ENCODE results near the gene DRD1.
"Not testable (repeated sequence)": the region's sequence is repeated elsewhere in the genome, so short reads cannot be mapped to it uniquely, and the experiment has no call there.

The DRD1 gene

DNA sequence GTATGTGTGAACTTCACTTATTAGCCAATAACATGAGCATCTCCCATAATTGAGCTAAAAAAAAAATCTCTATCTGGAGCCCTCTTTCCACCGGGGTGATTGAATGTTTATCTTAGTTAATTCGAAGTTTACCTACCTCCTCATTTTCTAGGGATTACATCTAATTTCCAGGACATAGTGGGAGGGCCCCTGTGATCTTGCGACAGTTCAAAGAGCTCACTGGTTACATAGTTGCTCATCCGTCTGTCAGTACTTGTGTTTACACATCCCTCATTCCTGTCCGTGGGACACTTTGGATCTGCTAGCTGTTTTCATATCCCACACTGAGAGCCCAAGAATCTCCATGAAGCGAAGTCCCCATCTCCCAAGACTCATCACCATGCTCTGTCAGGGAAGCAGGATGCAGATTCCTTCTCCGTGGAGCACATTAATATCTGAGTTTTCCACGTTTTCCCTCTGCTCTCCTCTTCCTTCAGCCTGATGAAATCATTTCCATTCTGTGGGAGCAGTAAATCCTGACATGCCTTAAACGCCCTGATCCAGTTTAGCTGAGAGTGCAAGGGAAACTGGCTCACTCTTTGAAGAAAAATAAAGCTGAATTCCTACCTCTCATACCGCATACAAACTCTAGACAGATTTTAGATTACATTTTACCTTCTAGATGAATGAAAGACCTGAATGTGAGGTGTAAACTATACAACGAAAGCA lies 24.2 kb upstream of the DRD1 start:
- no peak for DNase-seq

DNA sequence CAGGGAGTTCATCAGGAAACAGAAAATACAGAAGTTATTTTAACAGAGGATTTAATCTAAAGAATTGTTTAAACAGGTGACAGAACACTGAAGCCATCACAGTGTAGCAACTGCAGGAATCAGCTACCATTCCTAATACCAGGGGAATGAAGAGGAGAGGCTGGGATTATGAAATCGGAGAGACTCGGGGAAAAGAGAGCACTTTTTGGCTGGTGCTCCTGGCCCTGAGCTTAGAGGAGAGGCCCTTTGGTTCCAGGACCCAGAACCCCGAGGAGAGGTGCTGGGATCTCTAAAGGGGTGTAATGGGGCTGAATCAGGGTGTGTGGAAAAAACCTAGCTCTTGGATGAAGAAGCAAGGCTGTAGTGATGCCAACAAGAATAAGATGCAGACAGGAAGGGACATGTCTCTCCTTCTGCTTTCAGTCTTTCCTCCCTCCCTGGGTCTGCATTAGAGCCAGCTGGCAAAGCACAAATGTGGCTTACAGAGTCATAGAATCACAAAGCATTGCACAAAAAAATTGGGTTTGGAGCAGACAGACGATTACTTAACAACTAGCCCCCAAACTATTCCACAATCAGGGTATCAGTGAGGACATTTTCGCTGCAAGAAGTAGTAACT lies 22.8 kb upstream of the DRD1 start:
- DNase-seq, result no peak

GRCh38 chr5:175465282-175465681 lies 21.3 kb upstream of the DRD1 start:
- no peak for DNase-seq

GRCh38 chr5:175464942-175465233 lies 20.9 kb upstream of the DRD1 start:
- DNase-seq, result no peak

DNA sequence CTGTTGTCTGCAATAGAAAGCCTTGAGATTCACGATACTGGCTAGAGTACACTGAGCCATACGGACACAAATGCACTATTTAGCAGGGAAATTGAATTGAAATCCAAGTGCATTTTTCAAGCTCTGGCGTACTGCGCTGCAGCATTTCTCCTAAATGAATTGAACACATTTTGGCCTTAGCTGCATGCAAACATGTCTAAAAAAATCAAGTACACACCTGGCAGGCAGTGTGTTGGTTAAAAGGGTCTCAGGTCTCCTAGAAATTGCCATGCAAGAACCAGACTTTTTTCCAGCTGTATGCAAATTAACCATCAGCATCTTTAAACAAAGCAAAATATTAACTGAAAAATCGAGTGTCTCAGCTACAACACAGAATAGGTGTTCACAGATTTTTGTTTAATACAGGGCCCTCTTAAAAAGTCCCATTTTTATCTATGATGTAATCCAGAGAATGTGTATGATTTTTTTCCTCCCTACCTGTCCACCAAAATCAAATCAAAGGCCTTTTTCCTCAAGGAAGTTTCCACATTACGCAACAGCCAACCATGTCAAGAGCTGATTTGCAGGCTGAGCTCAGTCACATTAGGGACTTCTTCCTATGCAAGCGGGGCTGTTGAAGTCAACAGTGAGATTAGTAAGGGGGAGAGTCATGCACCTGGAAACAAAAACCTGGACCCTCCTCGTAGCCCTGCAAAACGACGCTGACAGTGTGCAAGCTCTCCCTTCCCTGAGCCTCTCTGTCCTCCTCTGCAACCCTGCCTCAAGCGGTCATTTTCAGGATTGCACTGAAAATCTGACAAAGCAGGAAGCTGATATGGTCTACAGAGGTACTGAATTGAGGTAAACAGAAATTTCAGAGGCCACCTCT lies 20.3 kb upstream of the DRD1 start:
- DNase-seq, result no peak

- DNase-seq, result no peak
These were observed 19.7 kb upstream of the DRD1 start for GRCh38 chr5:175463641-175464040.

DNA sequence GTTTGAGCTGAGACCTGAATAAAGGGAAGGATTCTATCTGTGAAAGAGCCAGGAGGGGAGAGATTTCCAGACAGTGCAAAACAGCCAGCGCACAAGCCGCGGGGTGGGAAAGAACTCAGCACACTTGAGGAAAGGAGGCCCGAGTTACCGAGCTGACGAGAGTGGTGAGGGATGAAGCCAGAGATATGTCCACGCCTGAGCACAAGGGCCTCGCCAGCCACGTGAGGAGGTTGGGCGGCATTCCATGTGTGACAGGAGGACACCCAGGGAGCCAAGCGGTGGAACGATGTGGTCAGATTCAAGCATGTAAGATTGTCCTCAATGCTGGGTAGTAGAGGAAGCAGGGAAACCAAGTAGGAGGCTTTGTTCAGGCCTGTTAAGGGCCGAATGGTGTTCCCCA lies 17.4 kb upstream of the DRD1 start:
- DNase-seq, result no peak

DNA sequence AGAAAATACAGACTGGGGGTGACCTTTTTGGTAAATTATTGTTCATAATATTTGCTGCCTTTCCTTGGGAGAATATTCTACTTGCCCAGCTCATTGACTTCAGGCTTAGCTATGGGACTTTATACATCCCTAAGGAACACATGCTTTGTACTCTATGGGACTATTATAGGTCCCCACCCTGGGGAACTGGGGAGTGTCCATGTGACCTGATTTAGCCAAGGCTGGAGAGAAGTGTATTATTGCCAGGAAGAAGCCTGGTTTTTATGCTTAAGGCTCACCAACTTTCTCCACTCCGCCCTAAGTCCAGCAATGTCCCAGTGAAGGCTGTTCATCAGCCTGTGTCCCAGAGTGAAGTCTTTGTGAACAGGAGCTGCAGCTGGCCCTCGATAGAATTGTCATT lies 16.6 kb upstream of the DRD1 start:
- no peak for DNase-seq

DNA sequence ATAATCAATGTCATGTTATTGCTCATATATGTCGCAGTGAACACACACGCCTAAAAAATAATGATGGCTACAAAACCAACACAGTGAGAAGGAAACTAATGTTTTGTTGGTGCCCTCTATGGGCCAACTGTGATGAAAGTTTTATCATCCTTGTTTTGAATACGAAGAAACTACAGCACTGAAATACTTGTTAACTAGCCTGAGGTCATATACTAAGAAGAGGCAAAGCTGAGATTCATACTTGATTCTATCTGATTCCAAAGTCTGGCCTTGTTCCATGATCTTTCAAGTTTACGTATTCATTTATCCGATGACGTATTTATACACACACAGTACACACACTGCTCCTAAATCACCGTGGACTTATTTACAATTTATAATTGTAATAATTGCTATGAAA lies 16.1 kb upstream of the DRD1 start:
- DNase-seq, result no peak

DNA sequence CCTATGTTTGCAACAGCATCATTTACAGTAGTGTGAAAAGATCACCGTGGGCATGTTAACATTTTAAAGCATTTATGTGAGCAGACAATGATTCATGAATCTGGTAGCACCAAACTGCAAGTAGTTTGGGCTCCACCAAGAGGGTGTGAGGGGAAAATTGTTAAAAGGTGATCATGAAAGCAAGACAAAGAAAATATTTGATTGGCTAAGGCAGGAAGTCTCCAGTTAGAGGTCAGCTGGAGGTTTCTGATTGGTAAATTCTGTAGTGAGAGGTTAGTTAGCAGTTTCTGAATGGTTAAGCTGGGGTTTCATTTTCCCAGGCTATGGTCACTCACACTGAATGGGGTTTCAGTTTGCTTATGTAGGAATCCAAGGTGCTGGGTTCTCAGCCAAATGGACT lies 13.5 kb upstream of the DRD1 start:
- no peak for DNase-seq

DNA sequence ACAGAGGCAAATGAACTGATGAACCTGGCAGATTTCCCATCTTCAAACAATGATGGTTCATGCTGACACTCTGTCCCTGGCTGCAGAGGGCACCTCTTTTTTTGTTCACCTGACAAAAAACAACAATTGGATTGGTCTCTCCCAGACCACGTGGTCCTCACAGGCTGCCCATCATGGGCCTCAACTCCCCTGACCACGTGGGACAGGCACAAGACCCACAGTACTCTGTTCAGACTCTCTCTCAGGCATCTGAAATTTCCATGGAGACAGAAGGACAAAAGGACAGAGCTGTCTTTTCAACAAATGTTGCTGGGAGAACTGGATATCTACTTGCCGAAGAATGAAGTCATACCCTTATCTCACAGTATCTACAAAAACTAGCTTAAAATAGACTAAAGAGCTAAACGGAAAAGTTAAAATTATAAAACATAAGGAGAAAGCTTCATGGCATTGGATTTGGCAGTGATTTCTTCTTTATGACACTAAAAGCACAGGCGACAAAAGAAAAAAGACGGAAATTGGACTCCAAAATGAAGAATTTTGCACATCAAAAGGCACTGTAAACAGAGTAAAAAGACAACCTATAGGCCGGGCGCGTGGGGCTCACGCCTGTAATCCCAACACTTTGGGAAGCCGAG lies 12.2 kb upstream of the DRD1 start:
- no peak for DNase-seq

- DNase-seq, result not testable (repeated sequence)
These were observed 10.4 kb upstream of the DRD1 start for GRCh38 chr5:175454338-175454737.

DNA sequence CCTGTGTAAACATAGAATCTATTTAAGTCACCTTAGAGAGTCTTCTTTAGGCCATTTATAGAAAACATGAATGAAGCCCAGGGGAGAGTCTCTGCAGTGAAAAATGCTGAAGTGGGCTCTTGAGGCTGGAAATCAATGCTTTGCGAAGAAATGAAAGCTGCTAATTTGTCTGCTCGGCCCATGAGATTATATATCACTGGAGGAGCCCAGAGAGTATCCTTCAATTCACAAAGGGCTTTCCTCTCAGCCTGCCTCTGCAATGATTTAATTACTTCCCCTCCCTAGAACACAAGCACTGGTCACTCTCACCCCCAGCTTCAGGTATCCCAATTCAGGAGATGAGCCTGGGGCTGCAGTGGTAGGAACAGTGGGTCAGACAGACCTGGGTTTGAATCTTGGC lies 8.2 kb upstream of the DRD1 start:
- DNase-seq, result no peak

DNA sequence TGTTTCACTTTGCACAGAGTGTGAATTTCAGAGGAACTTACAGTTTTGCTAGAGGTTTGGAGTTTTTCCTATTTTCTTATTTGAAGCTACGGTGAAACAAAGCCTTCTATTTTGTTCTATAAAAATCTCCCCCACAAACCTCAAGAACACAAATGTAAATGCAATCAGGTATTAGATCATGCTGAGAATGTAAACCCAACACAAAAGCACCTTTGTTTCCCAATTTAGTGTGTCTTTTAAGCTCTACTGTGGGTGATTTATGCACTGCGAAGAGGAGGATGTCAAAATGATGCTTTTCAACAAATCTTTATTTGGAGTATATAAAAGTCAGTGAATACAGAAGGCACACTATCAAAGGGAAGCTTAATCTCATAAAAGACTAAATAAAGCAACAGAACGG lies 4.3 kb upstream of the DRD1 start:
- no peak for DNase-seq

GRCh38 chr5:175447571-175447970 lies 3.6 kb upstream of the DRD1 start:
- no peak for DNase-seq

- not testable (repeated sequence) for DNase-seq
These were observed 2.4 kb upstream of the DRD1 start for GRCh38 chr5:175446378-175446777.

DNA sequence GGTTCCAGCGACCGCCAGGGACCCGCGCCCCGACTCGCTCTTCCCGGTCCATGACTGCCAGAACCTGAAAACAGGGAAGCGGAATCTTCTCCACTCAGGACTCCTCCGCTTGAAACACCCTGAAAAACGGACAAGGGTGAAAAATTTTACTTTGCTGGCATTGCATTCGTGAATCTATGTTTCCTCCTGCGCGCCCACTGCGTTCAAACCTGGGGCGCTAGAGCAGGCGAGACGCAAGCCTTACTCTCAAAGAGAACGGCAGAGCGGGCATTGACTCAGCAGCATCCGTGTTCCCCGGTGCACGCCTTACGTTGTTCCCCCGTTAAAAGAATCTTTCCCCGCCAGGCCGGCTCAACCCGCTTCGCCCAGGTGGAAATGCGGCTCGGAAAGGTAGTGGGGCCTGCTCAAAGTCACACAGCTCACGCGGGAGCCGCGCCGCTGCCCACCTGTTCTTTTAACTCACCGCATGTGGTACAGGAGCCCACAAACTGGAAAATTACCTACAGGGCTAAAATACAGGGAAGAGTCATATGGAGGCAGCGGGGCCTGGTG lies 999 bp upstream of the DRD1 start:
- DNase-seq, result no peak

- DNase-seq, result no peak
These were observed 395 bp downstream of the DRD1 start for GRCh38 chr5:175443514-175444059.

- DNase-seq, result no peak
These were observed 5.6 kb downstream of the DRD1 start for GRCh38 chr5:175438234-175438857.

DNA sequence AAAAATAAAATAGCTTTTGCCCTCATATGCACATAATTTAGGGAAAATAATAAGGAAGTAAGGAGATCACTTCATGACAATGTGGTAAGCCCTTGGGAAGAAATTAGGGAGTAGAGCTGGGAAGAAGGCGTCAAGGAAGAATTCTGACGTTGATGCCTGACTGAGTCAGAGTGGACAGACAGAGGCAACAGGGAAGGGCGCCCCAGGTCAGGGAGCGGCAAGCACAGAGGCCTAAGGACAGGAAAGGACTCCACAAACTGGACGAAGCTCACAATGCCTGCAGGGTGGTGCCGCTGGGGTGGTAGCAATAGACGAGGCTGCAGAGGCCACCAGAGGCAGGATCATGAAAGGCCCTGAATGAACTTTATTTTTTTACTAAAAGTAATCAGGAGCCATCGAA lies 7.6 kb downstream of the DRD1 start:
- no peak for DNase-seq

DNA sequence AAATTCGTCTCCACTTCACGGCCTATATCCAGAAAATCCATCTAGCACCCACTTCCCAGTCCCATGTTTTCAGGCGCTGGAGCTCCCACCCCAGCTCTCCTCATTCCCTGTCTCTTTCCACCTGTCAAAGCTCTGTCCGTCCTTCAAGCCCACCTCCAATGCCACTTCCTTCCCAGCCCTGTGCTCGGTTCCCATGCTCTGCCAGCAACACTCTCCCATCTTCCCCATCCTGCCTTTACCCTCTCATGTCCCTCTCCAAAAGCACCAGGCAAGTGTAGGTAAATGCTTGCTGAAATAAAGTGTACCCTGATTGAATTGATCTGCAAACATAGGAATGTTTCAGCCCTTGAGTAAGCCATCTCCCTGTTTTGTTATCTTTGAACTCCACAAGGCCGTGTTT lies 9.2 kb downstream of the DRD1 start:
- DNase-seq, result no peak

GRCh38 chr5:175427762-175428161 lies 16.2 kb downstream of the DRD1 start:
- no peak for DNase-seq

- DNase-seq, result not testable (repeated sequence)
These were observed 19.4 kb downstream of the DRD1 start for GRCh38 chr5:175424594-175424993.
